A549 treated with GW870086 at 1 μM for 4 hours (cell line): Measurements from ENCODE around the gene NUCB1. TPM values are rescaled to one million over a fixed set of nuclear protein-coding genes. Genes with fewer than 3 reads are reported as not detected.

Source experiments
- total RNA-seq: library from RNA; stranded (reverse); fragments of 200-300 nt; extraction: Qiagen RNA extraction; gene quantifications from 5 replicates; pipeline ENCODE4 v1.2.3, GENCODE V29; 2022; ENCODE audit warnings: low read depth

NUCB1 gene
- total RNA-seq: 193 to 220 TPM (median 200 TPM) in 5 replicates

DNA sequence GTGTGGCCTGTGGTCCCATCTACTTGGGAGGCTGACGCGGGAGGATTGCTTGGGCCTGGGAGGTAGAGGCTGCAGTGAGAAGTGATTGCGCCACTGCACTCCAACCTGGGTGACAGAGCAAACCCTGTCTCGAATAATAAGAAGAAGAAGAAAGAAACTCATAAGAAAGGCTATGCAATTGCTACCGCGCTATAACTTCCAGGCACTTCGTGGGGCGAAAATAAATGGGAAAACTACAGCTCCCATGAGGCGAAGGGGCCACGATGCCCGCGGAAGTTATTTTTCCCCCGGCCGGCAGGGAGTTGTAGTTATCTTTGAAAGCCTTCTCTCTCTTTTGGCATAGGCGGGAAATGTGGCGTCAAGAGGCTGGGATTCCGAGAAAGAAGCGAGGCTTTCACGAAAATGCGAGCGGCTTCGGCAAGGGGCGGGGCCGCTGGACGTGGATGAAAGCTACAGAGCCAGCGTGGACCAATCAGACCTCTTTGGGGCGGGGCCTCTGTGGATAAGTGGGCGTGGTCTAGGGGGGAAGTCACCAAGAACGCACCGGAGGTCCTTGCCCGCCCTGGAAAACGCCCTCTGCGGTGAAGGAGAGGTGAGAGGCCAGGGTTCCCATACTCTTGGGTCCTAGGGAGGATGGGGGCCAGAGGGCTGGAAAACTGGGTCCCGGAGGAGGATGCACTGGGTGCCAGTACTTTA lies at the start of gene NUCB1:
TSS of gene NUCB1 (plus strand) at position 532 of the 696 bp plus-strand sequence. CDS start 485 bp downstream, outside the sequence.

DNA sequence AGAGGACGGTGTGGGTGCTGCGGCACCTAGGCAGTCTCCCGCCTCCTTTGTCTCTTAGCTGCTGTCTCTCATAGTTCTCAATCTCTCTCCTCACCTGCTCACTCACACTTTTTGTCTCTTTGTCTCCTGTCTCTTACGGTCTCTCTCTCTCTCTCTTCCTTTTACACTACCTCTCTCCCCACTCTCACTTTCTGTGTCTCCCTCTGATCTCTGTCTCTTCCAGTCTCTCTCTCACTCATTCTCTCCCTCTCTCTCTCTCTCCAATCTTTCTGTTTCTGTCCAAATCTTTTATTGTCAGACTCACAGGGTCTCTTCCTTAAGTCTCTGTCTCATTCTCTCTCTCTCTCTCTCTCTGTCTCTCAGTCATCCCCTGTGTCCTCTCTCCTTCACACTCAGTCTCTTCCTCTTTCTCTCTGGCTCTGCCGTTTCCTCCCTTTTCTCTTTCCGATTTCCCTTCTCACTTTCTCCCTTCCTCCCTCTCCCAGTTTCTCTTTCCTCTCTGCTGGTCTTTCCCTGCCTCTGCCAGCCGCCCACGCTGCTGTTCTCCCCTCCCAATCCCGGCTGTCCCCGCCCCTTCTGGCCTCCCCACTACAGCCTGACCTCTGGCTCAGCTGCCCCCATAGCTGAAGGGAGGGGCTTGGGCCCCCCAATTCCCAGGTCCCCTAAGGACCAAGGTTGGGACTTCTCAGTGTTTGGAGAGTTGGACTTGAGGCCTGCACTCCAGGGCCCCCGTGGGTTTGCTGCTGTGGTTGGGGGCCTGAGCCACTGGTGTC lies 31.8 kb upstream of the NUCB1 start, which contains the start of gene PLEKHA4:
TSS of gene PLEKHA4 (minus strand) at position 504 of the 773 bp plus-strand sequence. CDS start 997 bp downstream, outside the sequence.

DNA sequence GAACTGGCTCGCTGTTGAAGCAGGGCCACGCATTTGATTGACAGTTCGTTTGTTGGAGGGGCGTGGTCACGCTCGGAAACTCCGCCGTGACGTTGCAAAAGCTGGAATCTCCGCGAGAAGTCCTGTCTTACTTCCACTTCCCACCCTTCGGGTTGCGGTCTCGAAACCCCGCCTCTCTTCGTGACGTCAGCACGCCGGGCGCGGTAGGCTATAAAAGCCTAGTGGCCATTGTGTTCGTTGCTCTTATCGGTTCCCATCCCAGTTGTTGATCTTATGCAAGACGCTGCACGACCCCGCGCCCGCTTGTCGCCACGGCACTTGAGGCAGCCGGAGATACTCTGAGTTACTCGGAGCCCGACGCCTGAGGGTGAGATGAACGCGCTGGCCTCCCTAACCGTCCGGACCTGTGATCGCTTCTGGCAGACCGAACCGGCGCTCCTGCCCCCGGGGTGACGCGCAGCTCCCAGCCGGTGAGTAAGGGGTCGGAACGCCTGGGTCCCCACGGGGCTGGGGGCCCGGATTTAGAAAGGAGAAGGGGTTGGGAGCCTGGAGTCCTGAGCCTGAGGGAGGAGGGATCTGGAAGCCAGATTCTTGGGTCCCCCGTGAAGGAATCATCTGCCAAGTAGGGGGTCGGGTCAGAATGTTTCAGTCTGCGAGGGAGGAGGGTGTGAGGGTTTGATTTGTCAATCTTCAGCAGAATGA lies 27.8 kb upstream of the NUCB1 start, which contains the start of gene PPP1R15A:
TSS of gene PPP1R15A (plus strand) at position 240 of the 702 bp plus-strand sequence. CDS start 813 bp downstream, outside the sequence.

DNA sequence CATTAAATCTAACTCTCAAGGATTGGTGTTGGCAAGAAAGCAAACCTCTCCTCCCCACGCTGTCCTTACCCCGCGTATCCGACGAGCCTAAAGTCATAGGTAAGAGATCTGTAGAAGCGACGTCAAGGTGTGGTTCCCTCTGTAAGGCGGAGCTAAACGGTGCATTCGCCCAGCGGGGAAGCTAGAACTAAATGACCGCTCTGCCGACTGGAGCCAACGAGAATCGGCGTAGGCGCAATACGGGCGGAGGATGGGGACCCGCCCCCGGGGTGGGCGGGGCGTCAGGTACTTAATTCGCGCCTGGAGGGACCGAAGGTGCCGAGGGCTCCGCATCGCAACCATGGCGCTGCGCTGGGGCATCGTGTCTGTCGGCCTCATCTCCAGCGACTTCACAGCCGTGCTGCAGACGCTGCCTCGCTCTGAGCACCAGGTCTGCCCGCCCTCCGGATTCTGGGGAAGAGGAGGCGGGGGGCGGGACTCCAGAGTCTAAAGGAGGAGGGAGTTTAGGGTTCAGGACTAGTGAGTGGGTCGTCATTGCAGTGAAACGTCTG lies 33.3 kb downstream of the NUCB1 start, which contains the start of gene DHDH:
TSS of gene DHDH (plus strand) at position 318 of the 551 bp plus-strand sequence. CDS start at position 341, 23 bp downstream.

DNA sequence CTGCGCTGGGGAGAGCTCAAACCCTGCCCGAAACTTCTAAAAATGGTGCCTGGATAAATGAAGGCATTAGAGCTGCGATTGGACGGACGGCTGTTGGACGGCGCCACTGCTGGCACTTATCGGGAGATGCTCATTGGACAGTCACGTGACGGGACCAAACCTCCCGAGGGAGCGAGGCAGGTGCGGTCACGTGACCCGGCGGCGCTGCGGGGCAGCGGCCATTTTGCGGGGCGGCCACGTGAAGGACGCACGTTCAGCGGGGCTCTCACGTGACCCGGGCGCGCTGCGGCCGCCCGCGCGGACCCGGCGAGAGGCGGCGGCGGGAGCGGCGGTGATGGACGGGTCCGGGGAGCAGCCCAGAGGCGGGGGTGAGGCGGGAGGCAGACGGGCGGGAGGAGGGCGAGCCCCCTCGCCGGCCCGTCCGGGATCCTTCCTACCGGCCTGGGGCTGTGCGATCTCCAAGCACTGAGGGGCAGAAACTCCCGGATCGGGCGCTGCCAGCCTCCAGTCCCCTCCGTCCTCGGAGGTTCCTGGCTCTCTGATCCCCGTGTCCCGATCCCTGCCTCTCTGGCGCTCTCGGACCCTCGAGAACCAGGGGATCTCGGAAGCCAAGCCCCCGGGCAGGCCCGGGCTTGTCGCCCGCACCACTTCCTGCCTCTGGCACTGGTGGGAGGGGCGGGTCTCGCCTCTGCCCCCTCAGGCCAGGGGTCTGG lies 54.6 kb downstream of the NUCB1 start, which contains the start of gene BAX:
TSS of gene BAX (plus strand) at position 281 of the 713 bp plus-strand sequence. CDS start at position 335, 54 bp downstream.

DNA sequence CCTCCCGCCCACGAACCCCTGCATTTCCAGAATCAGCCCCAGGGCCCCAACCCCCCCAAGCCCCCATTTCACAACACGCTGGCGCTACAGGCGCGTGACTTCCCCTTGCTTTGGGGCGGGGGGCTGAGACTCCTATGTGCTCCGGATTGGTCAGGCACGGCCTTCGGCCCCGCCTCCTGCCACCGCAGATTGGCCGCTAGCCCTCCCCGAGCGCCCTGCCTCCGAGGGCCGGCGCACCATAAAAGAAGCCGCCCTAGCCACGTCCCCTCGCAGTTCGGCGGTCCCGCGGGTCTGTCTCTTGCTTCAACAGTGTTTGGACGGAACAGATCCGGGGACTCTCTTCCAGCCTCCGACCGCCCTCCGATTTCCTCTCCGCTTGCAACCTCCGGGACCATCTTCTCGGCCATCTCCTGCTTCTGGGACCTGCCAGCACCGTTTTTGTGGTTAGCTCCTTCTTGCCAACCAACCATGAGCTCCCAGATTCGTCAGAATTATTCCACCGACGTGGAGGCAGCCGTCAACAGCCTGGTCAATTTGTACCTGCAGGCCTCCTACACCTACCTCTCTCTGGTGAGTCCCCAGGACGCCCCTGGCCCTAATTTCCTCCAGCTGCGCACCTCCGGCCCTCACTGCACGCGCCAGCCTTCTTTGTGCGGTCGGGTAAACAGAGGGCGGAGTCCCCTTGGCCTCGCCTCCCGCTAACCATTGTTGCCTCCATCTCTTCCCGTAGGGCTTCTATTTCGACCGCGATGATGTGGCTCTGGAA lies 65.1 kb downstream of the NUCB1 start, which contains the start of gene FTL:
TSS of gene FTL (plus strand) at position 270 of the 766 bp plus-strand sequence. CDS start at position 469, 199 bp downstream.

Other genes with a start within 250 kb of the NUCB1 start
- 0.08 to 0.29 TPM (median 0.17 TPM) in 5 replicates for gene NTN5, start 227.3 kb upstream of the NUCB1 start, total RNA-seq
- gene FUT2, start 204.3 kb upstream of the NUCB1 start, total RNA-seq: not detected in 5 replicates
- 0.30 to 0.50 TPM (median 0.41 TPM) in 5 replicates for gene MAMSTR, start 180.6 kb upstream of the NUCB1 start, total RNA-seq
- gene RASIP1, start 159.7 kb upstream of the NUCB1 start, total RNA-seq: 0.51 to 0.67 TPM (median 0.56 TPM) in 5 replicates
- not detected in 5 replicates for gene IZUMO1, start 153.4 kb upstream of the NUCB1 start, total RNA-seq
- gene FUT1, start 147.7 kb upstream of the NUCB1 start, total RNA-seq: 0.03 to 0.10 TPM (median 0.08 TPM) in 5 replicates
- gene FGF21, start 144.8 kb upstream of the NUCB1 start, total RNA-seq: not detected in 5 replicates
- 50.8 to 62.8 TPM (median 58.1 TPM) in 5 replicates for gene BCAT2, start 89.3 kb upstream of the NUCB1 start, total RNA-seq
- gene HSD17B14, start 63.8 kb upstream of the NUCB1 start, total RNA-seq: 12.3 to 16.2 TPM (median 13.0 TPM) in 5 replicates
- gene PLEKHA4, start 31.7 kb upstream of the NUCB1 start, total RNA-seq: 1.1 to 2.2 TPM (median 1.5 TPM) in 5 replicates
- gene PPP1R15A, start 27.9 kb upstream of the NUCB1 start, total RNA-seq: 84.1 to 116 TPM (median 94.2 TPM) in 5 replicates
- gene TULP2, start 1.6 kb upstream of the NUCB1 start, total RNA-seq: not detected in 5 replicates
- gene DHDH, start 33.4 kb downstream of the NUCB1 start, total RNA-seq: 1.2 to 2.7 TPM (median 1.7 TPM) in 5 replicates
- 267 to 409 TPM (median 344 TPM) in 5 replicates for gene BAX, start 54.6 kb downstream of the NUCB1 start, total RNA-seq
- 16,193 to 24,145 TPM (median 18,864 TPM) in 5 replicates for gene FTL, start 65.0 kb downstream of the NUCB1 start, total RNA-seq
- gene GYS1, start 93.0 kb downstream of the NUCB1 start, total RNA-seq: 16.8 to 21.1 TPM (median 19.5 TPM) in 5 replicates
- 214 to 245 TPM (median 232 TPM) in 5 replicates for gene RUVBL2, start 93.6 kb downstream of the NUCB1 start, total RNA-seq
- not detected in 5 replicates for gene LHB, start 116.8 kb downstream of the NUCB1 start, total RNA-seq
- 0.38 TPM in 1 of 5 replicates, not detected in the others for gene CGB3, start 124.0 kb downstream of the NUCB1 start, total RNA-seq
- 0.26 to 0.34 TPM (median 0.26 TPM) in 3 of 5 replicates, not detected in the others for gene CGB2, start 131.6 kb downstream of the NUCB1 start, total RNA-seq
- 0.21 TPM in 1 of 5 replicates, not detected in the others for gene CGB1, start 136.6 kb downstream of the NUCB1 start, total RNA-seq
- gene CGB5, start 143.5 kb downstream of the NUCB1 start, total RNA-seq: 0.59 to 2.7 TPM (median 1.2 TPM) in 5 replicates
- 1.9 to 3.4 TPM (median 2.0 TPM) in 5 replicates for gene CGB8, start 148.8 kb downstream of the NUCB1 start, total RNA-seq
- 0.21 to 0.97 TPM (median 0.55 TPM) in 4 of 5 replicates, not detected in the other for gene CGB7, start 157.4 kb downstream of the NUCB1 start, total RNA-seq
- gene NTF4, start 164.5 kb downstream of the NUCB1 start, total RNA-seq: 0.42 to 0.61 TPM (median 0.54 TPM) in 5 replicates
- gene KCNA7, start 172.4 kb downstream of the NUCB1 start, total RNA-seq: not detected in 5 replicates
- gene SNRNP70, start 185.1 kb downstream of the NUCB1 start, total RNA-seq: 302 to 324 TPM (median 319 TPM) in 5 replicates
- 5.7 to 7.1 TPM (median 6.7 TPM) in 5 replicates for gene LIN7B, start 214.1 kb downstream of the NUCB1 start, total RNA-seq
- gene C19orf73, start 218.8 kb downstream of the NUCB1 start, total RNA-seq: 1.5 to 2.5 TPM (median 1.6 TPM) in 5 replicates
- gene PPFIA3, start 219.2 kb downstream of the NUCB1 start, total RNA-seq: 4.5 to 8.8 TPM (median 8.1 TPM) in 5 replicates